HG03575 (cell line): ENCODE results near the gene AKNAD1.

Experiments
- ATAC-seq: cut with Tn5 transposase; IDR thresholded peaks from one replicate; pipeline ENCODE4 v1.9.1; 2021; ENCODE audit not compliant: unreplicated experiment, insufficient number of reproducible peaks, low FRiP score; ENCODE audit errors: extremely low read depth

The AKNAD1 gene

DNA sequence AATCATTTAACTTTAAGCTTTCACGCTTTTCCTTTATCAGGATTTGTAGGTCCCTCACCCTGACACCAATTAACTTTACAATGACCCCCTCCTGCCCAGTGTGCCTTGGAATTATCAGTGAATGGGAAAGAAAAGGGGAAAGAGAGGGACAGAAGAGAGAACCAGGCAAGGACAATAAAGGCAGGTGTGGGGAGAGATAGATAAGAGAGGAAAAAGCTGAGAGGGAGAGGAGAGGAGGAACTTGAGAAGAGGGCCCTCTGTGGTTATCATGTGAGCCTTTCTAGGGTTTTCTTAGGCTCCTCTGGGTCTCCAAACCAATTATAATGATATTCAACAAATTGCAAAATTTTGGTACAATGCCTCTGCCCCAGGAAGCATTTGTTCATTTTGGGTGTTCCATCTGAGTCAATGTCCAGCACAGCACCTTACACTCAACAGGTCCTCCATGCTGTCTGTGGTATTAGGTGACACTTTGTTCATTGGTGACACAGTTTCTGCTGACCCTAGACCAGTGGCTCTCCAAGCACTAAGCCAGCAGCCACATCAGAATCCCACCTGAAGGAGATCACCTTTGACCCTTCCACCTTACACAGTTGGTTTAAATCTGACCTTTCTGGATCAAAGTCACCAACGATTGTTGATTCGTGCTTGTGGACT, 14.2 kb downstream of the AKNAD1 start:
- ATAC-seq, result no peak

DNA sequence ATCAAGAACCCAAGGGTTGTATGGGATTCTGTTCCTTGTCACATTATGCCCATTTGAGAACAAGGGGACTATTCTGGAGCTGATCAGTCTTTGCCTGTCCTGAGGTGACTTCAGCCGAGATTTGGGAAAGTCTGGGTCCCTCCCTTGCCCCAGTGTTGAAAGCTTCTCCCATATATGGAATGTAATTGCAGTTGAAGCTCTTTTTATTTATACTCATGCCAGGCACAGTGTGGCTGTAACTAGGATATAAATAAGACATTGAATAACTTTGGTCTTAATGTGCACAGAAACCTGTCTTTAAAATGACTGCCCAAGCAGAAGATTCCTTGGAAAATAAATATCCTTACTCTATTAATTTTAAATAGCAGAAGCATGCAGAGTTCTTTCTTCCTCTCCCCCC, 15.2 kb downstream of the AKNAD1 start:
- no peak for ATAC-seq

DNA sequence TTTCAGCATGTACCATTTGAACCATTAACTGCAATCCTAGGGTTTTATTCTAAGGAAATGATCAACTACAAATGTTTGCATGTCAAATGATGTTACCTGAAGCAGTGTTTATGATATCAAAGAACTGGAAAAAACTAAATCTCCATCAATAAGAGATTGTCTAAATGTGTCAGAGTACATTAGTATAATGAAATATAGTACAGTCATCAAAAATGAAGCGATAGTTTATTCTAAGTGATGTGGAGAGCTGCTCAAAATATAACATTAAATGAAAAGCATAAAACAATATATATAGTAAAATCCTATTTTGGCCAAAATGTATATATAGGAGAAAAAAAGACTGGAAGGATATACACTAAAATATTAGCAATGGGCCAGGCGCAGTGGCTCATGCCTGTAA, 24.0 kb downstream of the AKNAD1 start:
- ATAC-seq, result no peak

DNA sequence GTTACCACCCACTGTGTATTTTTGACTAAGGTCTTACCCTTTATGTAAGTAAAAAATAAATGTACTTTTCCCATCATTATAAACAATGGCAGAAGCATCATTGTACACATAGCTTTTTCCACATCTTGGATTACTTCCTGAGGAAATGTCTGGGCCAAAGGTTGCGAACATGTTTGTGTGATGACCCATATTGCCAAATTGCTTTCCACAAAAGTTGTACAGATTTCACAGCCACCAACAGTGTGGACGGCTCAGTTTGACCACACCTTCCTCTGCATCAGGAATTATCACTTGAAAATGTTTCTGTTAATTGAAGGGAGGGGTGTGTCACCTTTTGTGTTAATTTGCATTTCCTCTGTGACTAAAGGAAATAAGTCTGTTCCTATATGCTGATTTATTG, 25.7 kb downstream of the AKNAD1 start:
- ATAC-seq, result no peak

DNA sequence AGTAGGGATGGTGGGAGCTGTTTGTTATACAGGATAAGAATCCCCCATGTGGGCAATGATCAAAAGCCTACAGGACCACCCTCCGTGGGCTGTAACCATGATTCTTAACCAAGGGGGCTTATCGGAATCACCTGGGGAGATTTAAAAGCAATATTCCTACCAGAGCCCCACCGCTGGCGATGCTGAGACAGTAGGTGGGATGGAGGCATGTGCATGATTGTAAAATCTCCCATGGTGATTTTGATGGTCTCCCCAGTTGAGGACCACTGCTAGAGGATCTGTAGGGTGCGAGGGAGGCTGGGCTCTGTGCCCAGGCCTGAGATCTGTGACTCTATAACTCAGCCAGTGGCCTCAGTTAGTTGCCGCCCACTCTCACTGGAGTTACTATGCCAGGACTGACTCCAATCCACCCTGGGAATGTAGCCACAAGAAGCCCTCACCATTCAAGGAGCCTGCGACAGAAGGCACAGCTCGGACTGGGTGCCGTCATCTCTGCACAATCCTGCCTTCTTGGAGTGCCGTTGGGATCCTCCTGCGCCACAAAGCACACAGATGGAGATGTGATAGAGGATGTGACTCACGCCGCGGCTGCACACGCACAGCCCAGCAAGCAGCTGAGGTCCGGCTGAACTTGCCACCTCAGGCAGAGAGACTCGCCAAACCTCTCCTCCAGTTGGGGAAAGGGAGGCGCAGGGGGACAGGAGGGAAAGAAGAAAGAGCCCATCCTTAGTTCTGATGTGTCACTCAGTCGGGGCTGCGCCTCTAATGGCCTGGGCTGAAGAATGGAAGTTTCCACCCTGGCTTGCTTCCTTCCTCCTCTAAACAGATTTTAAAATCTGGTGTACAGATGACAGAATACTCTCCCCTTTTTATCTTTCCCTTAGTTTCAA, 26.5 kb downstream of the AKNAD1 start:
- ATAC-seq, result no peak

DNA sequence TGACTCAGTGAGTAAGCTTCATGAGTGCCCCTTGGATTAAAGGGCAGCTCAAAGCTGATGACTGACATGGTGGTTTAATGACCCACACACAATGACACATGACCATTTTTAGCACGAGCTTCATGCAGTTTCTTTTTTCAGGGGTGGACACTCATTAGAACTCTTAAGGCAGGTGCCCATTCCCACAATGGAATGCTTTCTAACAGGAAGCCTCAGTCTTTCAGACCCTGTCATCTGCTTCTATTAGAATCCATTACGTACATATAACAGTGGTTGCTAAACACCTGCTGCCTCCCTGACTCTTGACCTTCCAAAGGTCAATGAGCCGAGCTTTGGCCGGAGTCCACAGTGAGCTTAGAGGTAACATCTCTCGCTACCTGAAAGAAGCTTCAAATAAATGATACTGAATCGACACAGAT, 27.4 kb downstream of the AKNAD1 start:
- no peak for ATAC-seq

DNA sequence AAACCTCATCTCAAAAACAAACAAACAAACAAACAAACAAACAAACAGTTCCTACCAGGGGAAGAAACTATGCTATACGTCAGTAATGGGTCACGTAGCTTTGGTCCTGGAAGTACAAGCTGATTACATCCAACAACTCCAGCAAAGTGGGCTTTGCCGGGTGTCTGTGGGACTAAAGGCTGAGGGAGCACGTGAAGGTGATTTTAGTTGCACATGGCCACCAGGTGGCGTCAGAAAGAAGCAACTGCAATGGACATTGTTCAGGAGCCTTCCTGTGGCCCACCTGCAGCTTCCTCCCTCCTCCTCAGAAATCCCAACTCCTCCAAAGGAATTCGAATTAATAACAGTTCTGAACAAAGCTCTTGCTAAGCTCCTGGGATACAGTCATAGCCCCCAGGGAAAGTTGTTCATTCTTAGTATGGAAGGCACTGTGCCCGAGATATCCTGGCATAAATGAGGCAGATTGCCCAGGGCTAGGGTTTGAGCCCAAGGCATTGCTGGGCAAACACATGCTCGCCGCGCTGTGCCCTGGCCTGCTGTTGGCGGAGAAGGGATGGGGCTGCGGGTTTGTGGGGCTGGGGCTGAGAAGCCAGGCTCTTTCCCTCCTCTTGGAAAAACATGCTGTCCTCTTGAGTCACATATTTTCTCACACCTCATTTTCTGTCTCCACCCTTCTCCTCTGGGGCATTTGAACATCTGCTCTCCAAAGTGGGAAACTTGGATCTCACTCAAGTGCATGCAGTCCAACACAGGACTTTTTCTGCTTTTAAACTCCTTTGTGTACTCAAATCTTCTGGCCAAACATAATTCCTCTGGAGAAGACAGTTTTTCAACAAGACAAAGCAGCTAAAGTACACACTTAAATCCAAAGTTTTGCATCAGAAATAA, 28.6 kb downstream of the AKNAD1 start:
- ATAC-seq, result no peak

DNA sequence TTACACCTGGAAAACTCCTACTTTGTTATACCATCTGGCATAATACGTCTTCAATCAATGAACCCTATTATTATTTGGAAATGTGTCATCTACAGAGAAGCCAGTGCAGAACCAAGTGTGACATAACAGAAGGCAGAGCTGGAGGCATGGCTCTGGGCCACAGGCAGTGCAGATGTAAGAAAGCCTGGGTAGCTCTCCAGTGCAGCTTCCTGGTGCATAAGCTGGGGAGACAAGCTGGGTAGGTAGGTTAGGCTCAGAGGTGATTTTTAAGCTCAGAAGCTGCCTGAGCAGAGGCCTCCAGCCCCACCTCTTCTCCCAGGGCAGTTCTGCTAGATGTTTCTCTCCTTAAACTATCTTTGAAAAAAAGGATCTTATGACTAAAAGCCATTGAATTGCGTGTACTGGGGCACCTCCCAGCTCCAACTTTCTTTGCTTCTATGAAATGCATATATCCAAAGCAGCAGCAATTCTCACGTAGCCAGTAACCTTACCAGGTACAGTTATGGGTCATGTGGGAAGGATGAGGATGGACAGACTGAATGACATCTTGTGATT, 30.7 kb downstream of the AKNAD1 start:
- ATAC-seq, result no peak

DNA sequence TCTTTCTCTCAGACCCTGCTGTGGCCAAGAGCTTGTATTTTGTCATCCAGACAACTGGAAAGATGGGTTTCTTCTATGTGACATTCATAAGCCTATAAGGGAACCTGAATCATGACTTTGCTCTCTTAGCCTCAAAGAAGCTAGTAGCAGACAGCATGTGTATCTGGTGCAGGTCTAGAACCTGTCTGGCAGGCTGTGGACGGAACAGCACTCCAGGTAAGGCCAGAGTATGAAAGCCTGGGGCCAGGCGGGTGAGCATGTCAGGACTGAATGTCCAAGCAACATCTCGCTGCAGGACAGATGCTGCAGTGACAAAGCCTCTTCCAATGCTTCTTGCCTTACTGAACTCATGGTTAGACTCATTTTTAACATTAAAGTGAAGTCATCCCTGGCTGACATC, 32.8 kb downstream of the AKNAD1 start:
- ATAC-seq, result no peak

DNA sequence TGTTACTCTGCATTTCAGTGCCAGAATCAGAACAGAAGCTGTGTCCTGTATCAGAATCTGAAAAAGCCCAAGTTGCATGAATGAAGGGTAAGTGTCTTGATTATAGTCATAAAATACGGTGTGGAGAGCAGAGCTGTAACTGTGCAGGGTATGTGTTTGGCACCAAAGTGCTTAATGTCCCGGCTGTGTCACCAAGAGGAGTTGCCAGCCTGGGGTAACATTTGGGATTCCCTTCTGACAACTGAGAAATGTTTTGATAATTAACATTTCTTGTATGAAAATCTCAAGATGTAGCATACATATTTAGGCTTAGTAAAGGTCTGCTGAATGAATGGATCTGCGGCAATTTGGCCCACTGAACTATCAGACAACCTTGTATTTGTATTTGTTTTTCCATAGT, 33.3 kb downstream of the AKNAD1 start:
- ATAC-seq, result no peak

DNA sequence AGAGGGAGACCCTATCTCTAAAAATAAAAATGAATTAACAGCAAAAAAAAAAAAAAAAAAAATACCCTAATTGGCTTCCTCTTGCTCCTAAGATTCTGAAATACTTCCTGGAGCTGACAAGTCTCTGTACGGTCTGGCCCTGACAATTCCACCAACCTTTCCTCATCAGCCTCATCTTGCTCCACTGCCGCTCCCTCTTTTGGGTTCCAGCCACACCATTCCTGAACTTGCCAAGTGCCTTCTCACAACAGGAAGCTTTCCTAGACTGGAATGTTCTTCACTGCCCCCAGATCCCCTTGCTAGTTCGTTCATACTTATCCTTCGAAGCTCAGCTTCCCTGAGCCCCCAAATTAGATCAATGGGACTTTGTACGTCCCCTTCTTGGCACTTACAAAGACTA, 37.0 kb downstream of the AKNAD1 start:
- ATAC-seq, result no peak

DNA sequence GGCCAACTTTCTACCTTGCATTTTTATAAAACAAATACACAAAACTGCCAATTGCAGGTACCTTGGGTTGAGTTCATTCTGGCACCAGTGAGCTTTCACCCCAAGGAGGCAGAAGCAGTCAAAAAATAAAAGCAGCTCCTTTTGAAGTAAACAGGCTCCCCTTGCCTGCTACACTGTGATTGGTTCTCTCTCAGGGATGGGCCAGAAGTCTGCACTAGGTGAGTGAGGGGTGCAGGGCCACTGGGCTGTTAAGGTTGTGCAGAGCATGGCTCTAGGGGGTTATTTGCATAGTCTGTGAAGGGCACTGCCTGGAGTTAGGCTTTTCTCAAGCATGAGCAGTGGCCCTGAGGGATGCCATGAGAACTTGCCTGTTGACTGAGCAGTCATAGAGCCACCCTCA, 39.1 kb downstream of the AKNAD1 start:
- ATAC-seq, result no peak

DNA sequence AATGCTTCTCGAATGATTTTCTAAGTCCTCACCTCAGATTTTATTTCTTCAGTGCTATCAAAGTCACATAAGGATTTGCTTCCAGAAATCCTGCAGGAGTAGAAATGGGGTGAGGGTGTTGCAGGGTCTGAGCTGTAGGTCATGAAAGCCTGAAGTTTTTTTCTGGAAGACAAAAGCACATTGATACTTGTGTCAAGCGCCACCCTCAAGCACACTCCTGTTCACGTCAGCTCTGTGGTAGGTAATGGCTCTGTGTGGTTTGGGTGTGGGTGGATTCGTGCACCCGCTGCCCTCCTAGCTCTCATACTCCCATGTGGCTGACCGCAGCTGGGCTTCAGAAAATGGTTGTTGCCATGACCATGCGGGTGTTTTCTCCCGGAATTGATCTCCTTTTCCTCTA, 39.9 kb downstream of the AKNAD1 start:
- no peak for ATAC-seq

DNA sequence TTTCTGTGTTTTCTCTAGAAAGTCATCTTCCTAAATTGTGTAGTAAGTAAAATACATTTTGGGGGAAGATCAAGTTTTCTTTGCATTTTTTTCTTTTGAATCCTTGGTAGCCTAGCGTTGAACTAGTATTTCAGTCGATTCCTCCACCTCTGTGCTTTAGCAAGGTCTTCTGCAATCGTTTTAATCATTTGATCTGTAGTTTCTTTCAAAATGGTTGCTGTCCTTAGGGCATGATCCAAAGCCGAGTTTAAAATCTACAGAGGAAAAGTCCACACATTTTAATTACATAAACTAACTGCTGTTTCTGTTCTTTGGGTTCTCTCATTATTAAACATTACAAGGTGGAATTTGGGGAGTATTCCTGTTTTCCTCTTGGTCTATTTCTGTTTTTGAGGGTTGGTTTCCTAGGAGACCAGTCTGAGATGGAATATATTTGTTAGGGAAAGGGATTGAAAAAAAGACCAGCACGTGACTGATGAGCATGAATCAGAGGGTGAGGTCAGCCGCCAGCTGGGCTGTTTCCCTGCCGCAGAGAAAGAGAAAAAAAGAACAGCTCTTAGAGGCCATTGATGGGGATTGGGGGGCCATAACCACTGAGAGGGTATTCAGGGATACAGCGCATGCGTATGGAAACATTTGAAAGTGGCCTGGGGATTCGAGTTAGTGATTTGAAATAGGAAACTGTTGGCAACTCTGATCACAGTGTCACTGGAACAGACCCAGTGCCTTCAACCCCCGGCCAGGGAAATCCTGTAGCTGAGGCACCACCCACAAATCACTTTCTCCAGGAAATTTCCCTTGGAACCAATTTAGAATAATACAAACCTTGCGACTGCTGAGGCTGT, 40.6 kb downstream of the AKNAD1 start:
- no peak for ATAC-seq

DNA sequence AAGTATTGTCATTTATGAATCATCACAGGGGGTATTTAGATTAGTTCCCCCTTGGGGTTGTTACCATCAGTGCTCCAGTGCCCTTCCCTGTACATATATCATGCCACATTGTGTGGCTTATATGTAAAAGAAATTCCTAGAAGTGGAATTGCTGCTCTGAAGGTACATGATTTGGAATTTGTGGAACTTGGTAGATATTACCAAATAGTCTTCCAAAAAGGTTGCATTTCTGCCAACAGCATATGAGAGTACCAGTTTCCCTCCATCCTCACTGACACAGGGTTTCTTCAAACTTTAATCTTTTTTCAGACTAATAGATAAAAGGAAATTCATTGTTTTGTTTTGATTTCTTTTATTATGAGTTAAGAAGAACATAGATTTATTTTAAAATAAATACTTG, 41.3 kb downstream of the AKNAD1 start:
- ATAC-seq, result no peak

DNA sequence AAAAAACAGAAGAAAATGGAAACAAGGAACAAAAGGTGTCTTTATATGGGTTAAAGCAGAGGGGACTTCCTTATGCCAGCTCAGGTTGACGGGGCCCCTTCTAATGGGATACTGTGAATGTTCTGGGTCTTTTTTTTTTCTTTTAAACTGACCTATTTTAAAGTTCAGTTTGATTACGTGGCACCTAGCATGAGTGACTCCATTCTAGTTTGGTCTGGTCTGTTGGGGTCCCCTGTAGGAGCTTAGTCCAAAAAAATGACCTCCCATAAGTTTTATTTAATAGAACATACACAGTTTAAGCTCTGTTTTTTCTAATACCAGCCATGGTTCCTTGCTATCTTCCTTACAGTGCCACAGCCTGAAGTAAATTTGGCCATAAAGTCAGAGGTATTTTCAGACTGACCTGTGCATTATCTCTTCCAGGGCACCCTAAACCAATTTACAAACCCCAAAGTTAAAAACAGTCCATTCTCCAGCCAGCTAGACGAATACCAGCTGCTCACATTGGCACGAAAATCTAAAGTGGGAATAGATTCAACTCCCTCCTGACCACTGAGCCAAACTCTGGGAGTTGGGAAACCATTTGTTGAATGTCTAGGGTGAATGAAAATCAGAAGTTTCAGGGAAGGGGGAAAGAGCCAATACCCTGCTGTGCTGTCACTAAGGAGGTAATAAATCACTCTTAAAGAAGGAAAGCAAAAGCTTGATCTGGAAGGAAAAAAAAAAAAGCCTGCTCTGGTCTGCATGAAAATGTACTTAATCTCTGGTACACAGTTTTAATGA, 42.4 kb downstream of the AKNAD1 start:
- ATAC-seq, result no peak

DNA sequence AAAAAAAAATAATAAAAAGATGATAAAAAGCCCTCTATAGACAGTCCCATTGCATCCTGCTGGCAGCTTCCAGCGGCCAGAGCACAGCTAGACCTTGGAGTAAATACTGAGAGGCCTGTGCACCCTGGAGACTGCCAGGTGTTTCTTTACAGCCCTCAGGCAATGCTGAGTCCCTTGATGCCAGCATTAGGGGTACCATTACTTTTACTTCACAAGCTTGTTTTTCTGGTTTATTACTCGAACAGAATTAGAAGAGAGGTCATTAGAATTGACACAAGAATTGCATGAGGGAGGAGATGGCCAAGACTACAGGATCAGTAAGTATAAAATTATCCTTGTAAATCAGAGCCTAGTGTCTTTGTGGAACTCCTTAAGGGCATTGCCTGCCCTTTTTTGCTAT, 43.6 kb downstream of the AKNAD1 start:
- ATAC-seq, result no peak

DNA sequence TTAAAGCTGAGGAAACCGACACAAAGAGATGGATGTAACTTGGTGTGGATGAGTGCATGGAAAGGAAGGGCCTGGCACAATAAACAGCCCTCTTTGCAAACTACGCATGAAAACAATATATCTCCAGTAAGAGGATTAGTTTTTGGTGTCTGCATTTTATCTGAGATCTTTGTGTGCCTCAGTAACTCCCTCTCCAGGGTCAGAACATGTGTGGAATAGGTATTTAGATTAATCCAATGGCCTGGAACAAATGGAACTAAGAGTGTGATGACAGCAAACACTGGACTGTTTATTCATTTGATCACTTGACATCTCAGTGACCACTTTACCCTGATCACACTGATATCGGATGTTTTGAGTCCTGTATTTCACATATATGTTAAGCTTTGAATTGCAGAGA, 45.3 kb downstream of the AKNAD1 start:
- ATAC-seq, result no peak
